Loucy (cell line): Measurements from ENCODE around the gene BCAP31.
"Not testable (repeated sequence)": the region's sequence is repeated elsewhere in the genome, so short reads cannot be mapped to it uniquely, and the experiment has no call there.

ENCODE experiments used
- H2AFZ ChIP-seq: fragments of 200-600 bp; sonication (generic); 2 replicates; pipeline ENCODE4 v1.6.0; 2016; ENCODE audit warnings: antibody characterized with exemption, mild to moderate bottlenecking, low read length, moderate library complexity
- H3F3A ChIP-seq: fragments of 200-600 bp; 2 replicates; pipeline ENCODE4 v1.6.0; 2016; ENCODE audit warnings: antibody characterized with exemption, low read depth, mild to moderate bottlenecking
- H3K27me3 ChIP-seq: fragments of 200-600 bp; sonication (generic); 2 replicates; pipeline ENCODE4 v1.6.1; 2014; ENCODE audit warnings: low read length, mild to moderate bottlenecking; ENCODE audit not compliant: insufficient read depth, poor library complexity, severe bottlenecking
- H3K36me3 ChIP-seq: fragments of 200-600 bp; sonication (generic); 2 replicates; pipeline ENCODE4 v1.6.1; 2016; ENCODE audit warnings: low read length; ENCODE audit not compliant: insufficient read depth
- H3K4me1 ChIP-seq: fragments of 200-600 bp; sonication (generic); 2 replicates; pipeline ENCODE4 v1.5.1; 2014; ENCODE audit warnings: low read length, mild to moderate bottlenecking; ENCODE audit not compliant: insufficient read depth, poor library complexity, severe bottlenecking
- H3K4me2 ChIP-seq: fragments of 200-600 bp; sonication (generic); 2 replicates; pipeline ENCODE4 v1.6.0; 2014; ENCODE audit warnings: antibody characterized with exemption, low read length, low read depth, mild to moderate bottlenecking; ENCODE audit not compliant: poor library complexity, severe bottlenecking
- H3K4me3 ChIP-seq: fragments of 200-600 bp; sonication (generic); 2 replicates; pipeline ENCODE4 v1.5.1; 2014; ENCODE audit warnings: low read length, mild to moderate bottlenecking, mixed read lengths; ENCODE audit not compliant: poor library complexity, severe bottlenecking
- H3K79me2 ChIP-seq: fragments of 200-600 bp; sonication (generic); 2 replicates; pipeline ENCODE4 v1.6.1; 2014; ENCODE audit warnings: low read length; ENCODE audit not compliant: insufficient read depth
- H3K9ac ChIP-seq: fragments of 200-600 bp; sonication (generic); 2 replicates; pipeline ENCODE4 v1.6.0; 2014; ENCODE audit warnings: mild to moderate bottlenecking, low read depth, low read length, moderate library complexity; ENCODE audit not compliant: poor library complexity, severe bottlenecking
- H3K9me2 ChIP-seq: fragments of 200-600 bp; sonication (generic); replicated peaks from 2 replicates; pipeline ENCODE4 v1.6.1; 2016; ENCODE audit warnings: low read depth, low read length, mixed read lengths
- H3K9me3 ChIP-seq: fragments of 200-600 bp; sonication (generic); 2 replicates; pipeline ENCODE4 v1.6.1; 2014; ENCODE audit warnings: mild to moderate bottlenecking, antibody characterized with exemption, low read length, low read depth; ENCODE audit not compliant: insufficient read depth
- H4K20me1 ChIP-seq: fragments of 200-600 bp; sonication (generic); 2 replicates; pipeline ENCODE4 v1.6.0; 2014; ENCODE audit warnings: antibody characterized with exemption, low read length, mild to moderate bottlenecking; ENCODE audit not compliant: insufficient read depth, poor library complexity, severe bottlenecking
- EZH2phosphoT487 ChIP-seq: fragments of 200-600 bp; IDR thresholded peaks from 2 replicates; pipeline ENCODE4 v1.6.1; 2018; ENCODE audit warnings: antibody characterized with exemption, mild to moderate bottlenecking, moderate library complexity, borderline replicate concordance
- TF ChIP-seq, protein P1 (sequence below): fragments of 200-600 bp; sonication (generic); conservative IDR thresholded peaks from 2 replicates; pipeline ENCODE4 v1.5.1; 2014; ENCODE audit warnings: mild to moderate bottlenecking, antibody characterized with exemption, low read length

BCAP31 gene

DNA sequence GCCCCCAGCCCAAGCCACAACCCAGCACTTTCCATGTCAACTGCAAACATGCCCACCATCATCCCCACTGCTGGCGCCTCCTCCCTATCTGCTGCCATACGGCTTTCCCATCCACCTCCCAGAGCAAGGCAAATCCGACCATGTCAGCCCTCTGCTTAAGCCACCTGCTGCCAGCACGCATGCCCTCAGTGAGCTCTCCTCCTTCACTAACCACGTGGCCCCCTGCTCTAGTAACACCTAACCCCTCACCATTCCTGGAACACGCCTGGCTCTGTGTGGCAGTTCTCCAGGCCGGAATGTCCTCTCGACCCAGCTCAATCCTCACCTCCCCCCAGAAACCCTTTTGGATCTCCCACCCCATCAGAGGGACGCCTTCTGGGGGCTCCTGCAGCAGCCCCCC, 17.4 kb downstream of the BCAP31 start:
- peaks cover 17% of the 10 kb centered on the region; the same call in 1 of the 2 replicates for H3K36me3 ChIP-seq

DNA sequence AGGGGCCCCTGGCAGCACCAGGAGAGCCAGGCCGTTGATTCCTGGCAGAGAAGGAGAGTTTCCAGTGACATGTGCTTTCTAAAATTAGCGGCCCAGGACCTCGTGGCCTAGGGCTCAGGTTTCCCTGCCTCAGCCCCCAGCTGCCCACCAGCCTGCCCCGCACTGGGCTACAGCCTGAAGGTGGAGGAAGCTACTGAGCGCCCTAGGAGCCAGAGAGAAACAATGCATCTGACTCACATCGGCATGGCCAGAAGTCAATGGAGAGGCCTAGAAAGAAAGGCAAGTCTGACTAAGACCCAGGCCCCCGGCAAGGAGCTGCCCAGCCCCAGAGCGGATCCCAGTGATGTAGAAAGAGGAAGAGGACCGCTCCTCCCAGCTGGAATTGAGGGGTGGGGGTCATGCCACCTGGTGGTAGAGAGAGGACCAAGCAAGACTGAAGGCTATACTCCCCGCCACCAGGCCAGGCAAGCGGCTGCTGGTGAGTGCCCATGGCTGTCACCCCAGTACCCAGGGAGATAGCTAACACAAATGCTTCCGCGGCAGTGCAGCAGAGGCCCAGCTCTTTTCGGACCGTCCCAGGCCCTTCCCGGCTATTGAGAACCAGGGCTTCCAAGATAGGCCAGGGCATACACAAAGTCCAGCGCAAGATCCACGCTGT, 18.7 kb downstream of the BCAP31 start:
- not testable (repeated sequence) for H3F3A ChIP-seq, H3K27me3 ChIP-seq, H3K9me2 ChIP-seq, H3K4me1 ChIP-seq, H3K9ac ChIP-seq, H3K79me2 ChIP-seq, H3K4me3 ChIP-seq, H3K4me2 ChIP-seq, H2AFZ ChIP-seq, H4K20me1 ChIP-seq, H3K9me3 ChIP-seq
- peaks cover 19% of the 10 kb centered on the region; the same call in 1 of the 2 replicates for H3K36me3 ChIP-seq

More for the DNA sequence above, 17.4 kb downstream of the BCAP31 start:
- no peak for TF ChIP-seq EZH2phosphoT487
- TF ChIP-seq, protein P1, sequence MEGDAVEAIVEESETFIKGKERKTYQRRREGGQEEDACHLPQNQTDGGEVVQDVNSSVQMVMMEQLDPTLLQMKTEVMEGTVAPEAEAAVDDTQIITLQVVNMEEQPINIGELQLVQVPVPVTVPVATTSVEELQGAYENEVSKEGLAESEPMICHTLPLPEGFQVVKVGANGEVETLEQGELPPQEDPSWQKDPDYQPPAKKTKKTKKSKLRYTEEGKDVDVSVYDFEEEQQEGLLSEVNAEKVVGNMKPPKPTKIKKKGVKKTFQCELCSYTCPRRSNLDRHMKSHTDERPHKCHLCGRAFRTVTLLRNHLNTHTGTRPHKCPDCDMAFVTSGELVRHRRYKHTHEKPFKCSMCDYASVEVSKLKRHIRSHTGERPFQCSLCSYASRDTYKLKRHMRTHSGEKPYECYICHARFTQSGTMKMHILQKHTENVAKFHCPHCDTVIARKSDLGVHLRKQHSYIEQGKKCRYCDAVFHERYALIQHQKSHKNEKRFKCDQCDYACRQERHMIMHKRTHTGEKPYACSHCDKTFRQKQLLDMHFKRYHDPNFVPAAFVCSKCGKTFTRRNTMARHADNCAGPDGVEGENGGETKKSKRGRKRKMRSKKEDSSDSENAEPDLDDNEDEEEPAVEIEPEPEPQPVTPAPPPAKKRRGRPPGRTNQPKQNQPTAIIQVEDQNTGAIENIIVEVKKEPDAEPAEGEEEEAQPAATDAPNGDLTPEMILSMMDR: no peak
- H3K9ac ChIP-seq: no peak overlapping the region
- no peak overlapping the region for H2AFZ ChIP-seq
- H3K4me1 ChIP-seq: no peaks in the 10 kb centered on the region
- H4K20me1 ChIP-seq: peaks cover 4% of the 10 kb centered on the region
- H3K4me3 ChIP-seq: no peak overlapping the region
- H3K27me3 ChIP-seq: no peaks in the 10 kb centered on the region
- no peaks in the 10 kb centered on the region for H3K79me2 ChIP-seq
- H3K9me3 ChIP-seq: no peaks in the 10 kb centered on the region
- no peaks in the 10 kb centered on the region for H3K9me2 ChIP-seq
- H3F3A ChIP-seq: no peaks in the 10 kb centered on the region
- no peak overlapping the region for H3K4me2 ChIP-seq

DNA sequence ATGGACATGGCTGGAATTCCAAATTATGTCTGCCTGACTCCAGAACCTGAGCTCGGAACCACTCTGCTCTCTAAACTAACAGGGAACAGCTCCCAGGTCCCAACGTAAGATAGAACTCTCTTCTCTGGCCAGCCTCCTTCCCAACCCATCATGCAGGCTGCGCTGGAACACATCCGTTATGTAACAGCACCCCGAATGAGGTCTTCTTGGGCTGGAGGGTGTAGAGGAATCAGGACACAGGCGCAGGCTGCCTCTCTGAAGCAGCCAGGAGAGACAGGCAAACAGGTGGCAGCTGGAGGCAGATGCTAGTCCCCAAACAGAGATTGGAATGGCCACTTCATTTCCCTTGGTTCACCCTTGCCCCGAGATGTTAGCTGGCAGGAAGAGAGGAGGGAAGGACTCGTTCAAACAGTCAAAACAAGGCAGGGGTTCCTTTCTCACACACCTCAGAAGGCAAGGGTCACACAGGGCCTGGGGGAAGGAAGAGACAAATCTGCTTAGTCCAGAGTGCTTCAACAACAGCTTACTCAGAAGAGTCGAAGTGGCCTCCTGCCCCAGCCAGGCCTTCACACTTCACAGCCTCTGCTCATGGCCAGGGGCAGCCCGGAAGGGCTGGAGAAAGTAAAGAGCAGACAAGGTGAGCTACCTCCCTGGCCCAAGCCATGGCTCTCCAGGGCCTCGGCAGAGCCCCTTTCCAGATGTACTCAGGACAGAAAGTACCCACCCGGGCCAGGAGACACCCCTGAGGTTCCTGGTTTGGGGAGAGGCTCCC, 19.4 kb downstream of the BCAP31 start:
- not testable (repeated sequence) for H3K4me3 ChIP-seq, H3K79me2 ChIP-seq, H2AFZ ChIP-seq, H3K4me2 ChIP-seq, H3K9ac ChIP-seq, H3K9me3 ChIP-seq, H3K27me3 ChIP-seq, H3K4me1 ChIP-seq, H3K9me2 ChIP-seq, H4K20me1 ChIP-seq, H3F3A ChIP-seq
- H3K36me3 ChIP-seq: peaks cover 19% of the 10 kb centered on the region; the same call in 1 of the 2 replicates

DNA sequence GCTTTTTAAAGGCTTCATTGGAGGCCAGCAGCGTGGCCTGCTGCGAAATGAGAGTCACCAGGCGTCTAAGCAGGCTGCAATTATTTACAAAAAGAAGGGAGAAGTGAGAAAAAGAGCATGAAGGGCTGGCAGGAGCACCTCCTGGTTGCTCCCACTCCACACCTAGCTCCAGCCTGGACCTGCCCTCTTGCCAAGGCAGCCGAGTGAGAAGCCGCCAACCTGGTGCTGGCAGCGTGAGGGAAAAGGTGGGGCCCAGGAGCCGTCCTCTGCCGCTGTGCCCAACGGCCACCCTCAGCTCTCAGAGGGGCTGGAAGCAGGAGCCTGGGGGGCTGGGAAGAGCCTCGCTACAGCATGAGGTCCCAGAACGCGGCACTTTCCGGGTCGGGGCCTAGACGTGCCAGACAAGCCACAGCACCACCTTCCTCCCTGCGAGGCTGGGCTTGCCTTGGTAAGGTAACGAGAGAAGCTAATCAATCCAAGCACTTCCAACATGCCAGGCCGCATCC, 20.1 kb downstream of the BCAP31 start:
- no peak overlapping the region for H3K4me3 ChIP-seq
- peaks cover 19% of the 10 kb centered on the region; the same call in 1 of the 2 replicates for H3K36me3 ChIP-seq
- no peaks in the 10 kb centered on the region for H3K4me1 ChIP-seq
- no peak overlapping the region for H3K4me2 ChIP-seq
- H2AFZ ChIP-seq: no peak overlapping the region
- H4K20me1 ChIP-seq: peaks cover 4% of the 10 kb centered on the region
- H3K9me3 ChIP-seq: no peaks in the 10 kb centered on the region
- no peak overlapping the region for H3K9ac ChIP-seq
- no peaks in the 10 kb centered on the region for H3F3A ChIP-seq
- TF ChIP-seq, protein P1: no peak
- TF ChIP-seq EZH2phosphoT487: no peak
- H3K9me2 ChIP-seq: no peaks in the 10 kb centered on the region
- H3K79me2 ChIP-seq: no peaks in the 10 kb centered on the region
- no peaks in the 10 kb centered on the region for H3K27me3 ChIP-seq
